ENCODE results near the gene OR2A14. TPM values are rescaled to one million over a fixed set of nuclear protein-coding genes. Genes with fewer than 3 reads are reported as not detected.

OR2A14 gene
- total RNA-seq (0.27 TPM in 1 of 2 replicates, not detected in the other), polyA plus RNA-seq (not detected in 2 replicates)

DNA sequence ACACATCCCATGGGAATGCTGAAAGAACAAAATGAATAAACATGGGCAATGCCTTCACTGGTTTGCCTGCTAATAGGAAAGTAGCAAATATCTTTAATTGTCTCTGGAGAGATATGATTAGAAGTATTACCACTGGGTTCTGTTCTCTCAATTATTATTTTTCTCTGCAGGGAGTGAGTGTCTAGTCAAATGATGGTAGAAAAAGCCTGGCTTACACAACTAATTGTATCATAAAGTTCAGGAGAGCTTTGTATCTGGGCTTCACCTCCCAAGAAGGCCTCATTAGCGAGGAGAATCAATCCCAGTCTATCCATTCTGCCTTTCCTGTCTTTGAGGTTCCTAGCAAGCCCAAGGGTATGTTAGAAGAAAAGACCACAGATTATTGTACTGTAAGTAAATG, at the start of gene OR2A14:
TSS of gene OR2A14 (plus strand) at position 301 of the 400 bp plus-strand sequence. CDS start 5,937 bp downstream, outside the sequence.
- no peak within 1 kb of the TSS for H2AFZ ChIP-seq
- no peak within 1 kb of the TSS for H3K4me3 ChIP-seq
- H3K9me3 ChIP-seq (ENCODE audit: low read depth) = no peaks in the 10 kb centered on the region
- no peaks in the 10 kb centered on the region for H4K20me1 ChIP-seq (ENCODE audit: insufficient read depth, poor library complexity, severe bottlenecking)
- 93% methylated on average over 1 of the region's 1 CpG for WGBS (ENCODE audit: low lambda C conversion rate, missing lambda C conversion rate)
- H3K9me2 ChIP-seq (replicated peaks; ENCODE audit: insufficient read depth) = no peaks in the 10 kb centered on the region
- no peaks in the 10 kb centered on the region for H3K4me1 ChIP-seq (ENCODE audit: insufficient read depth)
- no peak for DNase-seq (ENCODE audit: low spot score)
- H3K36me3 ChIP-seq (replicated peaks; ENCODE audit: insufficient read depth, low read depth) = no peaks in the 10 kb centered on the region
- no peaks in the 10 kb centered on the region for H3K27me3 ChIP-seq
- no peaks in the 10 kb centered on the region for H3K79me2 ChIP-seq
- TF ChIP-seq EZH2 (IDR thresholded peaks at IDR 0.05; ENCODE audit: borderline replicate concordance) = no peak
- no peak for TF ChIP-seq EZH2phosphoT487 (IDR thresholded peaks at IDR 0.05; ENCODE audit: low read depth, severe bottlenecking, unreplicated experiment)
- no peak within 1 kb of the TSS for H3K27ac ChIP-seq
- H3K4me2 ChIP-seq = no peak within 1 kb of the TSS

DNA sequence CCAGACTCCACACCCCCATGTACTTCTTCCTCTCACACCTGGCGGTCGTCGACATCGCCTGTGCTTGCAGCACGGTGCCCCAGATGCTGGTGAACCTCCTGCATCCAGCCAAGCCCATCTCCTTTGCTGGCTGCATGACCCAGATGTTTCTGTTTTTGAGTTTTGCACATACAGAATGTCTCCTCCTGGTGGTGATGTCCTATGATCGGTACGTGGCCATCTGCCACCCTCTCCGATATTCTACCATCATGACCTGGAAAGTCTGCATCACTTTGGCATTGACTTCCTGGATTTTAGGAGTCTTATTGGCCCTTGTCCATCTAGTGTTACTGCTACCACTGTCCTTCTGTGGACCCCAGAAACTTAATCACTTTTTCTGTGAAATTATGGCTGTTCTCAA, 48.6 kb upstream of the OR2A14 start:
- no peak overlapping the region for H2AFZ ChIP-seq
- no peaks in the 10 kb centered on the region for H3K27me3 ChIP-seq
- no peaks in the 10 kb centered on the region for H3K9me3 ChIP-seq (ENCODE audit: low read depth)
- H3K4me3 ChIP-seq = no peak overlapping the region
- H3K36me3 ChIP-seq (replicated peaks; ENCODE audit: insufficient read depth, low read depth) = no peaks in the 10 kb centered on the region
- no peak for TF ChIP-seq EZH2phosphoT487 (IDR thresholded peaks at IDR 0.05; ENCODE audit: low read depth, severe bottlenecking, unreplicated experiment)
- TF ChIP-seq, protein P1, sequence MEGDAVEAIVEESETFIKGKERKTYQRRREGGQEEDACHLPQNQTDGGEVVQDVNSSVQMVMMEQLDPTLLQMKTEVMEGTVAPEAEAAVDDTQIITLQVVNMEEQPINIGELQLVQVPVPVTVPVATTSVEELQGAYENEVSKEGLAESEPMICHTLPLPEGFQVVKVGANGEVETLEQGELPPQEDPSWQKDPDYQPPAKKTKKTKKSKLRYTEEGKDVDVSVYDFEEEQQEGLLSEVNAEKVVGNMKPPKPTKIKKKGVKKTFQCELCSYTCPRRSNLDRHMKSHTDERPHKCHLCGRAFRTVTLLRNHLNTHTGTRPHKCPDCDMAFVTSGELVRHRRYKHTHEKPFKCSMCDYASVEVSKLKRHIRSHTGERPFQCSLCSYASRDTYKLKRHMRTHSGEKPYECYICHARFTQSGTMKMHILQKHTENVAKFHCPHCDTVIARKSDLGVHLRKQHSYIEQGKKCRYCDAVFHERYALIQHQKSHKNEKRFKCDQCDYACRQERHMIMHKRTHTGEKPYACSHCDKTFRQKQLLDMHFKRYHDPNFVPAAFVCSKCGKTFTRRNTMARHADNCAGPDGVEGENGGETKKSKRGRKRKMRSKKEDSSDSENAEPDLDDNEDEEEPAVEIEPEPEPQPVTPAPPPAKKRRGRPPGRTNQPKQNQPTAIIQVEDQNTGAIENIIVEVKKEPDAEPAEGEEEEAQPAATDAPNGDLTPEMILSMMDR (IDR thresholded peaks at IDR 0.05; ENCODE audit: poor library complexity) = no peak
- no peak for TF ChIP-seq EZH2 (IDR thresholded peaks at IDR 0.05; ENCODE audit: borderline replicate concordance)
- no peak for DNase-seq (ENCODE audit: low spot score)
- H3K4me2 ChIP-seq = no peak overlapping the region
- no peak overlapping the region for H3K27ac ChIP-seq
- H4K20me1 ChIP-seq (ENCODE audit: insufficient read depth, poor library complexity, severe bottlenecking) = no peaks in the 10 kb centered on the region
- no peaks in the 10 kb centered on the region for H3K79me2 ChIP-seq
- no peaks in the 10 kb centered on the region for H3K4me1 ChIP-seq (ENCODE audit: insufficient read depth)
- 98% methylated on average over 8 of the region's 8 CpGs for WGBS (ENCODE audit: low lambda C conversion rate, missing lambda C conversion rate)
- no peaks in the 10 kb centered on the region for H3K9me2 ChIP-seq (replicated peaks; ENCODE audit: insufficient read depth)

DNA sequence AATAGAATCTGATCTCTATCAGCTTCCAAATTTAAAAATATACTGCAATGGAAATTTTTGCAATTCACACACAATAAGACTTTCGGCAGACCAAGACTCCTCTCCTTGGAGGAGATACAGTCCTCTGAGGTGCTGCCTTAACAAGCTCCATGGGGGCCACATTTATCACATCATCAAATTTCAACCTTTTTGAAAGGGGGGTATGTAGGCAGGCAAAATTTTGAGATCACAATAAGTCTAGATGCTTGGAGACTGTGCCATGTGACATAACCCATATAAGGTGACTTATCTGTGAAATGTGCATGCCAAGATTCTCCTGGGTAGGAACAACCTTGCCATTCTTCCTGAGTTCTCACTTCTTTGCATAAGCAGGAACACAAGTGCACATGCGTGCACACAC, 37.0 kb upstream of the OR2A14 start, which contains the start of gene OR2A12:
TSS of gene OR2A12 (plus strand) at position 301 of the 400 bp plus-strand sequence. CDS start 8,830 bp downstream, outside the sequence.
- WGBS (ENCODE audit: low lambda C conversion rate, missing lambda C conversion rate) = 91% methylated on average over 2 of the region's 2 CpGs
- Histone ChIP-seq H3K4me3 (no peak within 1 kb of the TSS), H3K27ac (no peak within 1 kb of the TSS)

GRCh38 chr7:144086730-144087129, 36.2 kb upstream of the OR2A14 start:
- no peak for DNase-seq (ENCODE audit: low spot score)
- H2AFZ ChIP-seq = no peak overlapping the region
- no peak overlapping the region for H3K4me3 ChIP-seq
- H3K9me2 ChIP-seq (replicated peaks; ENCODE audit: insufficient read depth) = no peaks in the 10 kb centered on the region
- 80% methylated on average over 4 of the region's 4 CpGs for WGBS (ENCODE audit: low lambda C conversion rate, missing lambda C conversion rate)
- no peak overlapping the region for H3K27ac ChIP-seq
- H3K4me1 ChIP-seq (ENCODE audit: insufficient read depth) = no peaks in the 10 kb centered on the region
- no peak overlapping the region for H3K4me2 ChIP-seq
- H4K20me1 ChIP-seq (ENCODE audit: insufficient read depth, poor library complexity, severe bottlenecking) = no peaks in the 10 kb centered on the region
- no peaks in the 10 kb centered on the region for H3K79me2 ChIP-seq
- no peaks in the 10 kb centered on the region for H3K36me3 ChIP-seq (replicated peaks; ENCODE audit: insufficient read depth, low read depth)
- TF ChIP-seq EZH2phosphoT487 (IDR thresholded peaks at IDR 0.05; ENCODE audit: low read depth, severe bottlenecking, unreplicated experiment) (no peak), EZH2 (IDR thresholded peaks at IDR 0.05; ENCODE audit: borderline replicate concordance) (no peak)
- TF ChIP-seq, protein P1 (IDR thresholded peaks at IDR 0.05; ENCODE audit: poor library complexity) = no peak
- H3K9me3 ChIP-seq (ENCODE audit: low read depth) = no peaks in the 10 kb centered on the region
- H3K27me3 ChIP-seq = no peaks in the 10 kb centered on the region

More for the DNA sequence above, 37.0 kb upstream of the OR2A14 start, which contains the start of gene OR2A12:
- Histone ChIP-seq H3K27me3 (no peaks in the 10 kb centered on the region), H3K4me2 (no peak within 1 kb of the TSS), H3K4me1 (ENCODE audit: insufficient read depth) (no peaks in the 10 kb centered on the region), H3K9me2 (replicated peaks; ENCODE audit: insufficient read depth) (no peaks in the 10 kb centered on the region), H3K9me3 (ENCODE audit: low read depth) (no peaks in the 10 kb centered on the region), H3K79me2 (no peaks in the 10 kb centered on the region), H3K36me3 (replicated peaks; ENCODE audit: insufficient read depth, low read depth) (no peaks in the 10 kb centered on the region), H4K20me1 (ENCODE audit: insufficient read depth, poor library complexity, severe bottlenecking) (no peaks in the 10 kb centered on the region), H2AFZ (no peak within 1 kb of the TSS)
- DNase-seq (ENCODE audit: low spot score) = no peak
- TF ChIP-seq EZH2 (IDR thresholded peaks at IDR 0.05; ENCODE audit: borderline replicate concordance) (no peak), EZH2phosphoT487 (IDR thresholded peaks at IDR 0.05; ENCODE audit: low read depth, severe bottlenecking, unreplicated experiment) (no peak)
- TF ChIP-seq, protein P1 (IDR thresholded peaks at IDR 0.05; ENCODE audit: poor library complexity) = no peak

Data from hepatocyte (in vitro differentiated cells).